Astrocyte of the spinal cord (primary cell): ENCODE results near the gene PRELP.

Source experiments
- DNase-seq: peaks from one replicate; pipeline ENCODE4 v3.0.0; 2011; ENCODE audit warnings: low read depth, low spot score
- H3K4me3 ChIP-seq: 2 replicates; pipeline ENCODE4 v1.5.1; 2011; ENCODE audit warnings: low read depth, mild to moderate bottlenecking, low read length, moderate library complexity
- CTCF ChIP-seq: IDR thresholded peaks from 2 replicates; pipeline ENCODE4 v1.5.1; 2012; ENCODE audit warnings: low read depth, mild to moderate bottlenecking, low read length, inconsistent platforms
- in situ Hi-C: cut with HindIII; loops from 2 replicates; pipeline ENCODE4 v1.10.0; 2017; ENCODE audit warnings: low sequenced_read_pairs

Gene PRELP

GRCh38 chr1:203531063-203531462, 55.5 kb downstream of the PRELP start:
- no peak for DNase-seq
- no peak overlapping the region for H3K4me3 ChIP-seq
- in situ Hi-C loops: no loop called here
- TF ChIP-seq CTCF: no peak

GRCh38 chr1:203534012-203534411, 58.4 kb downstream of the PRELP start:
- in situ Hi-C loops: no loop called here
- DNase-seq: no peak
- no peak overlapping the region for H3K4me3 ChIP-seq
- no peak for TF ChIP-seq CTCF

GRCh38 chr1:203534526-203534925, 58.9 kb downstream of the PRELP start:
- in situ Hi-C loops: no loop called here
- H3K4me3 ChIP-seq: no peak overlapping the region
- peak; percentile 90 for DNase-seq
- TF ChIP-seq CTCF: no peak

DNA sequence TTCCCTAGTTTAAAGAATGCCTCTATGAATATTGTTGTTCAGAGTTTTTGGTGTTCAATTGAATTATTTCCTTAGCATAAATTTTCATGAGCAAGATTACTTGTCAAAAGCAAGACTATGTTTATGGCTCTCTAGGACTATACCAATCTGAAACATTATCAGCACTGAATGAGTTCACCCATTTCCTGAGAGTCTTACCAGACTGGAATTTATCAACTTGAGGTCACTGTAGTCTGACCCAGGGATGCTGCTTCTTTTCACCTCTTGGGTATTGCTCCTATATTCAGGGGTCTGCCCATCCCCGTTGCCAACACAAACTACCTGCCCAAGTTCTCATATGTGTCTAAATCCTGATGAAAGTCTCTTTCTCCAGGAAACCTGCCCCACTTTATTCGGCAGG, 61.0 kb downstream of the PRELP start:
- no peak for TF ChIP-seq CTCF
- in situ Hi-C loops: no loop called here
- no peak overlapping the region for H3K4me3 ChIP-seq
- no peak for DNase-seq

- in situ Hi-C loops: no loop called here
- DNase-seq: no peak
- TF ChIP-seq CTCF: no peak
- H3K4me3 ChIP-seq: no peak overlapping the region
These were observed 61.4 kb downstream of the PRELP start for GRCh38 chr1:203536980-203537455.

DNA sequence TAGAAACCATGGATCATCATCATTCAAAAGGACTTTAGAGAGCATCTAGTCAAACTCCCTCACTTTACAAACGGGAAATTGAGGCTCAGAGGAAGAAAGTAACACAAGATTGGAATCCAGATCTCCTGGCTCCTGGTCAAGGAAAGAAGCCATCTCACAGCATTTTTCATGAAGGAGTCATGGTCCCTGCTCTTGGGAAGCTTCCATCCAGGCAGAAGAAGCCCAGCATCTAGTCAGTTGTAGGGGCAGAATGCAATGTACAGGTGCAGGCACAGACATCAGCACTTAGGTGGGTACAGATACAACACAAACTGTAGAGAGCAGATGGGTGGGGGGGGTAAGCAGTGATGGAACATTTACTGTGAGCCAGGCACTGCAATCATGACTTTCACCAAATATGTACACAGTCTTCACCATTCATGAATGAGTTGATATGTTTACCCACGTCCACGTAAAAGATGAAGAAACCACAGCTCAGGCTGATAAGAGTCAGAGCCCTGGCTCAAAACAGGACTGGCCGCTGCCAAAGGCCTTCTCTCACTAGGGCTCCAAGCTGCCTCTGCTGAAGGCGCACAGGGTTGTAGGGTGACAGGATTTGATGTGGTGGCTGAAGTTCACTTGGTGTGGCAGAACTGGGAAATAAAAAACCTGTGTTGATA, 62.3 kb downstream of the PRELP start:
- in situ Hi-C loops: no loop called here
- DNase-seq: no peak
- TF ChIP-seq CTCF: no peak
- H3K4me3 ChIP-seq: no peak overlapping the region
